Measurements from ENCODE around the gene RPP40.

Gene RPP40

DNA sequence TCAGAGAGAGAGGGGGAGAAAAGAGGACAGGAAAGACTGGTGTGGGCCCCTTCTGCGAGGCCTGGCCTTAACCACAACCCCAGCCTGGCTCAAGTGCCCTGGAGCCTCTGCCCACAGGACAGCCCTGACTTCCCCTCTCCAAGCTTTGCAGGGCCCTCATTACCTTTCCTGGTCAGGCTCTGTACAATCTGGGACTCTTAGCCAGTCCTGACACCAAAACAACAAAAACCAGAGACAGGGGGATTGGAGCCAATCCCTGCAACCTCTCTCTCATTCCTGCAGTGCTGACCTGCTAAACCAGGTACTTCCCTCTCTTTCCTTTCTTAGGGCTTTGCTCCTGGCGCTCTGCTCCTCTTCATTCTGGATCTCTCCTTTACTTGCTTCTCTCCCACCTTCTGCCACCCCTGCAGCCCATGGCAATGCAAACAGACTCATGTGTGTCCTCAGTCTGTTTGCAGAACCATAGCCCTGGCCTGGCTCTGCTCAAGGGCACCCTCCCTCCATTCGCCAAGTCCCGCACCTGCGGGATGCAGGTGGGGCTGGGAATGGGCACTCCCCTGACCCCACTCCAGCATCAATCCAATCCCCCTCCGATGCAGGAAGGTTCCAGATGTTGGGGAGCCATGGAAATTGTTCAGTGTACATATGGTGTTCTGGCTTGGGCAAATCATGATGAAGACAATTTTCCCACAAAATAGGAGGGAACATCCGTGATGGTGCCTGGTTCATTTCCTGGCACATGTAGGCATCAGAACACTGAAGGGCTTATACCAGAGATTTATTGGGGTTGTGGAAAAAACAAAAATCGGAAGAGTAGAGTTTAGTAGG lies 38.1 kb downstream of the RPP40 start:
- no peak for TF ChIP-seq GATA3 (IDR thresholded peaks at IDR 0.05; ENCODE audit: low read depth, low read length)
- TF ChIP-seq GATA2 (IDR thresholded peaks at IDR 0.05; ENCODE audit: low read depth, low read length): no peak

DNA sequence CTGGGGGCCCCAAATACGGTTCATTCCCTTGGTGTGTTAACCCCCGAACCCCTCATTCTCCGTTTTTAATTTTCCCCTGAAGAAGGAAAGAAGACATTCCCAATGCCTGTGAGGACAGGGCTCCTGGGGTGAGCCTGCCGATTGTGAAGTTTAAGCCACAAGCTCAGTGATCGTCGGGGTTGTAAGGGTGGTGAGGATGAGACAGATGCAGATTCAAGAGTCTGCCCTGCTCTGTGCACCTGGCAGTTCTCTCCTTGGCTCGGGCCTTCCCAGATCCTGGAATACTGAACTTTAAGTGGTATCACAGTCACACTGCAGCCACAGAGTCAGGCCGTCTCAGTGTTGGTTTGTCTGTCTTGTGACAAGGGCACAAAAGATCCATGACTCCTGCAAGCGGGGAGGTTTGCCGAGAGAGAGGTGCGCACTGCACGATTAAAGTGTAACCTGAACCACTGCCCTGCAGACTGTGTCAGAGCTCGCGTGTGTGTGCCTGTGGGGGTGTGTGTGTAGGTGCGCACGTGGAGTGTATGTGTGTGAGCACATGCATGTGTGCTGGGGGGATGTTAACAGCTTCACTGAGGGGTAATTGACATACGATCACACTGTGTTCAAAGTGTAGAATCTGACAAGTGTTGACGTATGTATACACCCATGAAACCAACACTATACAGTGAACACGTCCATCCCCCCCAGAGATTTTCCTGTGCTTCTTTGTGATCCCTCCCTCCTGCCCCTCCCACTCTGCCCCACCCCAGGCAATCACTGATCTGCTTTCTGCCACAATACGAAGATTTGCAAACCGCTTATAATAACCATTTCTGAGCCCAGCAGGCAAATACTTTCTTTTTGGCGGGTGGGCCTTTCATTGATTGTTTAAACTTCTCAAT lies 38.9 kb downstream of the RPP40 start:
- TF ChIP-seq GATA2 (IDR thresholded peaks at IDR 0.05; ENCODE audit: low read depth, low read length) (no peak), GATA3 (IDR thresholded peaks at IDR 0.05; ENCODE audit: low read depth, low read length) (no peak)

DNA sequence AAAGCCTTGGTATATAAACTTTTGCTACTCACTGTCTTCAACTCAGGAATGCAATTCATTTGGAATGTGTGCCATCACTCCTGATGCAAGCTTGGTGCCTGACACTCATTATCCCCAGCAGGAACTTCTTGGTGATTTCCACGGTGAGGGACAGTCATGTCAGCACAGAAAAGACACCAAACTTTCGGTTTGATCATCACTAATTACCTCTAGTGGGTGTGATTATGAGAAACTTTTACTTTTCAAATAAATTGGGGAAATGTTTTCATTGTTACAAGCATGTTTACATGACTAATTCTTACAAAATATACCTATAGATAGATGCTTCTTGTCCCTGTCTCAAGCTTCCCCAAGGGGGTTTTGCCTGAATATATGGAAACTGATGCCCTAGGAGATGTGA lies 40.9 kb downstream of the RPP40 start:
- TF ChIP-seq GATA3 (IDR thresholded peaks at IDR 0.05; ENCODE audit: low read depth, low read length): no peak
- TF ChIP-seq GATA2 (IDR thresholded peaks at IDR 0.05; ENCODE audit: low read depth, low read length): no peak

DNA sequence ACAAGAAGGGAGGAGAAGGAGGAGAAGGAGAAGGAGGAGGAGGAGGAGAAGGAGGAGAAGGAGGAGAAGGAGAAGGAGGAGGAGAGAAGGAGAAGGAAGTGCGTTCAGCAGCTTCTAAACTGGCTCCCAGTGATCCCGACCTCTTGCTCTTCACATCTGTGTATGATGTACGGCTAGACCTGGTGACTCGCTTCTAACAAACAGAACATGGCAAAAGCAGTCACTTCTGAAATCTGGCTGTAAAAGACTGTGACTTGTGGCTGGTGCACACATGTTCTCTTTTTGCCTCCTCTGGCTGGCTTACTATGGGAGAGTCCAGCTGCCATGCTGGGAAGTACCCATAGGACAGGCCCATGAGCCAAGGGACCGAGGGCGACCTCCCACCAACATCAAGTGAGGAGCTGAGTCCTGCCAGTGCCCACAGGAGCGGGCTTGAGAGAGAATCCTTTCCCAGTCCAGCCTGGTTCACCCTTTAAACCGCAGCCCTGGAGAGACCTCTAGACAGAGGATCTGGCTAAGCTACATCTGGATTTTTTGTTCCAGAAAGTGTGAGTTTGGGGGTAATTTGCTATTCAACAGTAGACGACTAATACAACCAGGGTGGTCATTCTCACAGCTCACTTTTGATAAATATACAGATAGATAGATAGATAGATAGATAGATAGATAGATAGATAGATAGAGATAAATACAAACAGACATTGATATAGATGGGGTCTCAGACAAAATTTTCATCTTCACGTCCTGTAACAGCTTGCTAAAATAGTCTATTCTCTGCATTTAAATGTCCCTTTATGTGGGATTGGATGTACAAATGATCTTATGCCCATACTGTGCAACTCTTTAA lies 42.3 kb downstream of the RPP40 start:
- TF ChIP-seq GATA3 (IDR thresholded peaks at IDR 0.05; ENCODE audit: low read depth, low read length) (no peak), GATA2 (IDR thresholded peaks at IDR 0.05; ENCODE audit: low read depth, low read length) (no peak)

DNA sequence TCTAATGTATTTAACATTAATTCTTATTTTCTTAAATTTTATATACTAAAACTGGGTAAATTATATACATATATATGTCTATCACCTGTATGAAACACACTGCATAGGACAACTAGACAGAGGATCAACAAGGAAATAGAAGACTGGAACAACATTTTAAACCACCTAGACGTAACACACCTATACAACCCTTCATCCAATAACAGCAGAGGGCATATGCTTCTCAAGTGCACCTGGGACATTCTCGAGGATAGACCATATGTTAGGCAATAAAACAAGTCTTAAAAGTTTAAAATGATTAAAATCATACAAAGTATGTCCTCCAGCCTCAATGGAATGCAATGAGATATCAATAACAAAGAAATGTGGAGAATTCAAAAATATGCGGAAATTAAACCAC lies 45.2 kb downstream of the RPP40 start:
- TF ChIP-seq GATA2 (IDR thresholded peaks at IDR 0.05; ENCODE audit: low read depth, low read length) (no peak), GATA3 (IDR thresholded peaks at IDR 0.05; ENCODE audit: low read depth, low read length) (no peak)

GRCh38 chr6:4957521-4958231 lies 46.2 kb downstream of the RPP40 start:
- no peak for TF ChIP-seq GATA3 (IDR thresholded peaks at IDR 0.05; ENCODE audit: low read depth, low read length)
- no peak for TF ChIP-seq GATA2 (IDR thresholded peaks at IDR 0.05; ENCODE audit: low read depth, low read length)

DNA sequence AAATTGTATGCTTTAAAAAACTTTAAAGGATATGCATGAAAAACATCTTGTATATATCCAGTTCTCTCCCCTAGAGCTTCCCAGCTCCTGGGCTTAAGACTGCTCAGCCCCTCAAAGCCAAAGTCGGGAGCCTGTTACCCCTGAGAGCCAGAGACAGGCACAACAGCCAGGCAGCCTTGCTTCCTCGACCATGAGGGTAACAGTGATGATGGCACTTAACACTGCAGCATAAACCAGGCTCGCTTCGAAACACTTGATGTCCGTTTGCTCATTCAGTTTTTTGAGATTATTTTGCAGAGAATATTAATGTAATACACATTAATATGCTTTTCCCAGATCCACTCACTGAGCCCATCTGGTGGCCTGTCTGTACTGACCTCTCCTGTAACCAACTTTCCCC lies 47.2 kb downstream of the RPP40 start:
- TF ChIP-seq GATA2 (IDR thresholded peaks at IDR 0.05; ENCODE audit: low read depth, low read length) (no peak), GATA3 (IDR thresholded peaks at IDR 0.05; ENCODE audit: low read depth, low read length) (no peak)

GRCh38 chr6:4953440-4953839 lies 50.4 kb downstream of the RPP40 start:
- TF ChIP-seq GATA3 (IDR thresholded peaks at IDR 0.05; ENCODE audit: low read depth, low read length): no peak
- no peak for TF ChIP-seq GATA2 (IDR thresholded peaks at IDR 0.05; ENCODE audit: low read depth, low read length)

GRCh38 chr6:4950836-4951533 lies 52.9 kb downstream of the RPP40 start:
- TF ChIP-seq GATA2 (IDR thresholded peaks at IDR 0.05; ENCODE audit: low read depth, low read length) (peak; percentile 73), GATA3 (IDR thresholded peaks at IDR 0.05; ENCODE audit: low read depth, low read length) (peak; percentile 66; the same call in 1 of the 2 replicates)

DNA sequence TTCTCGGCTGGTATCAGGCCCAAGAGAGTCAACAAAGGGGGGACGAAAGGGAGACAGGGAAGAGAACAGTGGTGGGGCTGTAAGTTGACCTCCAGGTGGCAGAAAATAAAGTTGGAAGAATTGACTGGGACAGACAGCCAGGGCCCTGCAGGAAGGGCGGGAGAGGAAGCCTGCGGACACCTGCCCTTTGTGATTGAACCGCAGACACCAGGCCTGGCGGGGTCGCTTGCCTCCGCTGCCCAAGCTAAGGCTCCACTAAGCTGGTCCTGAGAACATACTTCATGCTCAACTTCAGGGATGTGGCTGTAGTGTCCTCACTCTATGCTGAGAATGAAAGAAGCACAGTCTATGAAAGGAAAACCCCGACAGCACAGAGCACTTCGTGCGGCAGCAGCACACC lies 53.8 kb downstream of the RPP40 start:
- TF ChIP-seq GATA2 (IDR thresholded peaks at IDR 0.05; ENCODE audit: low read depth, low read length): no peak
- TF ChIP-seq GATA3 (IDR thresholded peaks at IDR 0.05; ENCODE audit: low read depth, low read length): no peak

- TF ChIP-seq GATA2 (IDR thresholded peaks at IDR 0.05; ENCODE audit: low read depth, low read length): no peak
- TF ChIP-seq GATA3 (IDR thresholded peaks at IDR 0.05; ENCODE audit: low read depth, low read length): no peak
Measured at GRCh38 chr6:4948781-4949450, 54.9 kb downstream of the RPP40 start.

- TF ChIP-seq GATA3 (IDR thresholded peaks at IDR 0.05; ENCODE audit: low read depth, low read length): no peak
- TF ChIP-seq GATA2 (IDR thresholded peaks at IDR 0.05; ENCODE audit: low read depth, low read length): no peak
Measured at GRCh38 chr6:4947716-4948115, 56.1 kb downstream of the RPP40 start.

Data from SH-SY5Y (cell line).